ENCODE results near the gene SLC6A11. TPM values are rescaled to one million over a fixed set of nuclear protein-coding genes. Genes with fewer than 3 reads are reported as not detected.

Gene SLC6A11
- total and polyA plus RNA-seq, 9 donors: under 0.01 to 0.33 (median 0.07) TPM; not detected in 2

- Histone ChIP-seq H3K4me1 (ENCODE audit: insufficient read depth) (no peaks in the 10 kb centered on the region), H3K27ac (no peak overlapping the region), H3K9me3 (no peaks in the 10 kb centered on the region), H3K4me3 (no peak overlapping the region), H3K27me3 (no peaks in the 10 kb centered on the region), H3K36me3 (no peaks in the 10 kb centered on the region)
- DNase-seq: no peak
- 64 to 74% (median 71%) methylated on average over 8 of the region's 8 CpGs for WGBS, 3 donors
- intact Hi-C loops (cut with DNase I): loop anchor here in 3 of 4 donors (2.0 to 5.0 kb wide), 2 partner anchors 111 to 112 kb away; no protein-coding TSS in a partner anchor
- TF ChIP-seq EP300 (IDR thresholded peaks at IDR 0.05): no peak
- TF ChIP-seq CTCF (IDR thresholded peaks at IDR 0.05): no peak
Measured at GRCh38 chr3:10946526-10946925, 130.5 kb downstream of the SLC6A11 start.

- no peak overlapping the region for H3K27ac ChIP-seq
- WGBS, 3 donors: 69 to 81% (median 75%) methylated on average over 6 of the region's 6 CpGs
- DNase-seq: no peak
- no peak overlapping the region for H3K4me3 ChIP-seq
- H3K27me3 ChIP-seq: no peaks in the 10 kb centered on the region
- intact Hi-C loops (cut with DNase I): loop anchor here in 1 of 4 donors (5.0 kb wide), 1 partner anchor 109 kb away; no protein-coding TSS in a partner anchor
- TF ChIP-seq CTCF (IDR thresholded peaks at IDR 0.05) (no peak), POLR2A (IDR thresholded peaks at IDR 0.05) (no peak), EP300 (IDR thresholded peaks at IDR 0.05) (no peak)
- H3K36me3 ChIP-seq: no peaks in the 10 kb centered on the region
- H3K9me3 ChIP-seq: no peaks in the 10 kb centered on the region
- no peaks in the 10 kb centered on the region for H3K4me1 ChIP-seq (ENCODE audit: insufficient read depth)
Measured at GRCh38 chr3:10948326-10948725, 132.3 kb downstream of the SLC6A11 start.

GRCh38 chr3:10949197-10949596, 133.2 kb downstream of the SLC6A11 start:
- no peak for TF ChIP-seq POLR2A (IDR thresholded peaks at IDR 0.05)
- TF ChIP-seq EP300 (IDR thresholded peaks at IDR 0.05): no peak
- TF ChIP-seq CTCF (IDR thresholded peaks at IDR 0.05): no peak
- Histone ChIP-seq H3K27ac (no peak overlapping the region), H3K9me3 (no peaks in the 10 kb centered on the region), H3K36me3 (no peaks in the 10 kb centered on the region), H3K27me3 (no peaks in the 10 kb centered on the region), H3K4me1 (ENCODE audit: insufficient read depth) (no peaks in the 10 kb centered on the region), H3K4me3 (no peak overlapping the region)
- WGBS, 3 donors: 64 to 76% (median 70%) methylated on average over 19 of the region's 19 CpGs
- DNase-seq: no peak
- intact Hi-C loops (cut with DNase I): loop anchor here in 1 of 4 donors (5.0 kb wide), 1 partner anchor 108 kb away; no protein-coding TSS in a partner anchor

- no peak overlapping the region for H3K27ac ChIP-seq
- DNase-seq: peak in 2 of 5 donors; percentile 52 to 54
- intact Hi-C loops (cut with DNase I): loop anchor here in 1 of 4 donors (2.0 kb wide), 1 partner anchor 108 kb away; no protein-coding TSS in a partner anchor
- 44 to 48% (median 45%) methylated on average over 12 of the region's 12 CpGs for WGBS, 3 donors
- no peaks in the 10 kb centered on the region for H3K36me3 ChIP-seq
- TF ChIP-seq CTCF (IDR thresholded peaks at IDR 0.05) (peak in 2 of 3 donors; percentile 17), EP300 (IDR thresholded peaks at IDR 0.05) (no peak), POLR2A (IDR thresholded peaks at IDR 0.05) (no peak)
- H3K4me3 ChIP-seq: no peak overlapping the region
- no peaks in the 10 kb centered on the region for H3K27me3 ChIP-seq
- H3K9me3 ChIP-seq: no peaks in the 10 kb centered on the region
- no peaks in the 10 kb centered on the region for H3K4me1 ChIP-seq (ENCODE audit: insufficient read depth)
Measured at GRCh38 chr3:10950476-10951294, 134.7 kb downstream of the SLC6A11 start.
